HS-5 (cell line): ENCODE measurements around the gene GPC6.
"Not testable (repeated sequence)": the region's sequence is repeated elsewhere in the genome, so short reads cannot be mapped to it uniquely, and the experiment has no call there.

ENCODE experiments used
- DNase-seq: peaks from one replicate; pipeline ENCODE4 v3.0.0-alpha.2; 2012; ENCODE audit warnings: low read depth

Gene GPC6

DNA sequence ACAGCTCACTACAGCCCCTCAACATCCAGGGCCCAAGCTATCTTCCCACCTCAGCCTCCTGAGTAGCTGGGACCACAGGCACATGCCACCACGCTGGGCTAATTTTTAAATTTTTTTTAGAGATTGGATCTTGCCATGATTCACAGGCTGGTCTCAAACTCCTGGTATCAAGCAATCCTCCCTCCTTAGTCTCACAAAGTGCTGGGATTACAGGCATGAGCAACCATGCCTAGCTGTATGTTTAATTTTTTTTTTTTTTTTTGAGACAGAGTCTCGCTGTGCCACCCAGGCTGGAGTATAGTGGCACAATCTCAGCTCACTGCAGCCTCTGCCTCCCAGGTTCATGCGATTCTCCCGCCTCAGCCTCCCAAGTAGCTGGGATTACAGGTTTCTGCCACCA, 983.3 kb downstream of the GPC6 start:
- DNase-seq, result not testable (repeated sequence)

DNA sequence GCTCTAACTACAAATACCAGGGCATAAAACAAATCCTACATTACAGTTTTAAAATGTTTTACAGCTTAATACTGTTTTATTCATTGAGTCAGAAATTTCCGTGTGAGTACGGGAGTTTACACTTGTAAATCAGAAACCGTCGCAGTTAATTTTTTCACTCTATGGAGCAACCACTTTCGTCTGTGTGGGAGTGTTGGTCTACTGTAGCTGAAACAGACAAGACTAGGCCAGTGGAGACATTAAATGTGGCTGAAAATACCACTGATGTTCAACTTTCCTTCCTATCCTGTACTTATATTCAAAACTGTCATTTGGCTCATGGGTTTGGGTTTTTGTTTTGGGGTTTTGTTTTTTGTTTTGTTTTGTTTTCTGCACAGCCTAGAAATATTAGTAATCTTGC, 984.2 kb downstream of the GPC6 start:
- no peak for DNase-seq

- no peak for DNase-seq
Measured at GRCh38 chr13:94212196-94212595, 985.6 kb downstream of the GPC6 start.

DNA sequence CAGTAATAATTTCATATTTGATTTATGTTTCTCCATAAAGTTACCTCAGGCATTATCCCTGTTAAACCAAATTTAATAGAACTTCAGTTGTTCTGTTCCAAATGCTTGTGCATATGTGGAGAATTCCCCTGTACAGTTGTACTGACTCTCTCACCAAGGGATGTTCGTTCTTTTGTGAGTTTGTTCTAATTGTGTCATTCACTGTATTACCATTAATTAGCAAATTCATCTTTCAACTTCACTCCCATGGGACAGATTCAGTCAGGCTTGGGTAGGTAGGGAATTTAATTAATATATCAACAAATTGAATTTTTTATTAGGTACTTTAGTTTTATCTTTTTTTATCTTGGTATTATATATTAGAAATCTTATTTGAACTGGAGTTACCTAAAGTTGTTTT, 987.5 kb downstream of the GPC6 start:
- no peak for DNase-seq

- no peak for DNase-seq
Measured at GRCh38 chr13:94214975-94215374, 988.4 kb downstream of the GPC6 start.

DNA sequence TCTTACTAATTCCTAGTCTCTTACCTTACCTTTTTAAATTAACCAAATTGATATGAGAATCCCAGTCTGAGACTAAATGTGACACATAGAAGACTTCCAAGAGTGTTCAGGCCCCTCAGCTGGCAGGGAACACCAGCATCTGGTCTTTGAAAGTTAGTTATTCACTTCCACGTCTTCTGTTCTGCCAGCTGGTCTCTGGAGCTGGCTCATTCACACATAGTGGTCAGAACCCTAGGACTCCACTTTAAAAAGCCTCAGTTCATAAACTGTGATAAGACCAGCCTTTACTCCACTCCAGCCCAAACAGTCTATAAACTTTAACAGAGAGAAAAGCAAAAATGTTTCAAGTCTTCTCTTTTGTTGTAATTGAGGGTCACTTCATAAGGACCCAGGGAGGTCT, 989.9 kb downstream of the GPC6 start:
- no peak for DNase-seq

DNA sequence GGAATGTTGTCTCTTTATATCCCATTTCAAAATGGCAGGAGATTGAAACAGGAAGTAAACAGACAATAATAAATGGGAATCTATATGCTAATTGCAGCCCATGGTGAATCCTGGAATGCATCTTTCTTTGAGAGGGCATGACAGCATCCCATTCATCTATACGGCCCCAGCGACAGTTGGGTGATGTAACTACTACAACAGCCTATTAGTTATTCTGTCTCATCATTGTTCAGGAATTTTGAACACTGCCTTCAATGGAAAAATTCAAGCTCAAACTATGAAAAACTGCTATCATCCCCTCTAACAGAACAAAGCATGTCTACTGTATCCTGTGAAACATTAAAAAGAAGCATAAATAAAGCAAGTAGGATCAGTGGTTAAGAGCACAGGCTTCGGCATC, 990.8 kb downstream of the GPC6 start:
- DNase-seq, result no peak

DNA sequence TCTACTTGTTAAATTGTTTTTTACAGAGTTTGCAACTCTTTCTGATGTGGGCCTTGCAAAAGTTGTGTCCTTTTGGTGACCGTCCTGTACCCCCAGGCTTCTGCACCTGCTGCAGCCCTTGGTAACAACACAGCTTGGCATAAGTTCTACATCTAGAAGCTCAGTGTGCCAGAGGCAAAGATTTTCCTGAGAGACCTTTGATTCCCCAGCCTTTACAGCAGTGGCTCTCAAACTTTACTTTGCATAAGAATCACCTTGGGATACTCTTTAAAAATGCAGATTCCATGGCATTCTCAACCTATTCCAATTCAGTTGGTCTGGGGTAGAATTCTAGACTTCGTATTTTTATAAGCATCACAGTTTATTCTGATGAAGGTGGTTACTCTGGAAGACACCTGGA, 991.9 kb downstream of the GPC6 start:
- no peak for DNase-seq

- no peak for DNase-seq
Measured at GRCh38 chr13:94218951-94219350, 992.3 kb downstream of the GPC6 start.

GRCh38 chr13:94224670-94225069, 998.1 kb downstream of the GPC6 start:
- no peak for DNase-seq

DNA sequence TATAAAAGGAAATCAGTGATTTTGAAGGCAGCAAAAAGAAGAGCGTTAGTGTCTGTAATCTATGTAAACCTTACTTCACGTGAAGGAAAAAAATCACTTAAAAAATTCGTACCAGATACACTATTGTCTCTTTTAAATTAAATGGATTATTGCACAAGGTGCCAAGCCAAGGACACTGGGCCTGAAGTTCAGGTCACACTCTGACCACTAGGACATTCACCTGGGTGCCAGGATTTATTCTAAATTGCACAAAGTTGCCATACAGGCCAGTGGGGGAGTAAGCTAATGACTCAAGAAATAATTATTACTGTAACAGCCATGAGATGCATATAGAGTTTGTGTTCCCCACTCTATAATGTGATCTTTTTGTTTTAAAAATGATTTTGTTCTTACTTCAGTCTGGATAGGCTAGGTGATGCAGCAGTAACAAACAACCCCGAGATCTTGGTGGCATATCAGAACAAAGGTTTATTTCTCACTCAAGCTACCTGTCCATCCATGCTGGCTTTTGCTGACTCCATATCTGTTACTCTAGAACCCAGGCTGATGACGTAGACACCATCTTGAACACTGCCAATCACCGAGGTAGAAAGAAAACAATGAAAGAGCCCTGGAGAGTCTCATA, 1000.8 kb downstream of the GPC6 start:
- no peak for DNase-seq

DNA sequence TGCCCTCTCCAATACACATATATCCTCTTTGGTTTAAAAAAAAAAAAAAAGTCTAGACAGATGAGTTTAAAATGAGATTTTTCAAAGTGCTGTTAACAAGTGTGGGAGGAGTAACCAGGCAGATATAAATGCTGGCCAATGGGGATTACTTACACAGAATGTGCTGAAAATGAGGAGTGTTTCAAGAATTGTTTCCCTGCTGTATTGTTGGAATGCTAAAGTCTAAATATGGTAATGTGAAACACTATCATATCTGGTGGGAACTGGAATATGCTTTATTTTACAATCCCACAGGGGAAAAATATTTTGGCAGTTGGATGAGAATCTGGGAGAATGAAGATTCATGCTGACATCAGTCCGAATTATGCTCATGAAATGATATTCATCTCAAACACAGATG, 1002.2 kb downstream of the GPC6 start:
- DNase-seq, result no peak

GRCh38 chr13:94232161-94232950, 1005.7 kb downstream of the GPC6 start:
- no peak for DNase-seq

DNA sequence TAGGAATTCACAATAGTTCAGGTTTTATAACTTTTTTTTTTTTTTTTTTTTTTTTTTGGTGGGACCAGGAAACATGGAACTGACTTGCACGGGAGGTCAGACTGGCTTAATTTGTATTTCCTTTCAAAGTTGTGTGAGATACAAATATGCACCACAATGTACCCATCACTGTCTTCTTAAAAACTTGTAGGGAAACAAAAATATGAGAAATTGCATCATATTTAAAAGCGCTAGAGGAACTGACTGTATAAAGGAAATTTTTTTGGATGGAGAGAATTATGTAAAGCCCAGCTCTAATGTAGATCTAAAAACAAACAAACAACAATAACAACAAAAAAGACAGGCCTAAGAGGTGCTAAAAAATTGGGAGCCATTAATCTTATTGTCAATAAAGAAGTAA, 1006.3 kb downstream of the GPC6 start:
- DNase-seq, result no peak

DNA sequence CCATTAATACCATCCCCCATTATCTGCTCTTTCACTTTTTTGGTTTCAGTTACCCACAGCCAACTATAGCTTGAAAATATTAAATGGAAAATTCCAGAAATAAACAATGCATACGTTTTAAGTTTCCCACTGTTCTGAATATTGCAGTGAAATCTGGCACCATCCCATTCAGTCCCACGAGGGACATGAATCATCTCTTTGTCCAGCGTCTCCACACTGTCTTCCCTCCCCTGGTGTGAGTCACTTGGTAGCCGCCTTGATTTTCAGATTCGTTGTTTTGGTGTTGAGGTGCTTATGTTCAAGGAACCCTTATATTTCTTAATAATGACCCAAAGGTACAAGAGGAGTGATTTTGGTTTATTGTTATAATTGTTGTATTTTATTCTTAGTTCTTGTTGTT, 1006.8 kb downstream of the GPC6 start:
- peak; percentile 60 for DNase-seq

DNA sequence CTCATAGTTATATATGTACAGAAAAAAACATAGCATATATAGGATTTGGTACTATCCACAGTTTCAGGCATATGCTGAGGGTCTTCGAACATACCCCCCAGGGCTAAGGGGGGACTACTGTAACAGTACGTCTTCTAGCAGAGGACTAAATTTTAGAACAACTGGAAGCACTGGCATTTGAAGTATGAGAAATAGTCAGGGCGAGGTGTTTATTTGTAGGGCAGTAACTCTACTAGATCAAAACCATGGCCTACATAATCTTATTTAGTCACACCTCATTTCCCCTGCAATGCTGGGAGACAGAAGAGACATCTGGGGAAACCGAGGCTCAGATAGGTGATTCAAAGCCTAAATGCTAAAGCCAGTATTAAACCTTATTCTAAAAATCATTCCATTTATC, 1007.2 kb downstream of the GPC6 start:
- DNase-seq, result no peak

- no peak for DNase-seq
Measured at GRCh38 chr13:94234738-94235137, 1008.1 kb downstream of the GPC6 start.

GRCh38 chr13:94236132-94236531, 1009.5 kb downstream of the GPC6 start:
- no peak for DNase-seq

- no peak for DNase-seq
Measured at GRCh38 chr13:94236872-94237271, 1010.3 kb downstream of the GPC6 start.

- no peak for DNase-seq
Measured at GRCh38 chr13:94239135-94239534, 1012.5 kb downstream of the GPC6 start.

GRCh38 chr13:94242554-94242953, 1015.9 kb downstream of the GPC6 start:
- DNase-seq, result no peak

- no peak for DNase-seq
Measured at GRCh38 chr13:94243551-94243950, 1016.9 kb downstream of the GPC6 start.

GRCh38 chr13:94246495-94246894, 1019.9 kb downstream of the GPC6 start:
- no peak for DNase-seq

GRCh38 chr13:94247890-94248289, 1021.3 kb downstream of the GPC6 start:
- DNase-seq, result no peak
